DMS 273 treated with DMSO at 0.1 percent for 48 hours (cell line): ENCODE results near the gene SNX27.
"Not testable (repeated sequence)": the region's sequence is repeated elsewhere in the genome, so short reads cannot be mapped to it uniquely, and the experiment has no call there.

ENCODE experiments used
- DNase-seq: peaks from one replicate; lab custom pipeline; 2025; lab: John Stamatoyannopoulos, UW

The SNX27 gene

DNA sequence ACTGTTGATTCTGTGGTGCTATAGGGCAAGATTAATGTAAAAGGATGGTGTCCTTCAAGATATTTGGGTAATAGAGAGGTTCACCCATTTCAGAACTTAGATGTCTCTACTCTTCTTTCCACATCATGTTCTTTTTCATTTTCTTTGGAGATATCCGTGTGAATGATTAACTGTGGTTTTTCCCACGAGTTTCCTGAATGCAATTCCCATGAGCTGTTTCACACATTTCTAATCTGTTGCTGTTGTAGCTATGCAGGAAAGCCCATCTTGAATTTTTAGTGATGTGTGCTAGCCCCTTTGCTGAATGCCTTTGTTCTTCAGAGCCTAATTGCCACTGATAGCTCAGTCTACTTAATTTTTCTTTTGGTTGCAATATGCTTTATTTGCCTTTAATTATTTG, 27.6 kb downstream of the SNX27 start:
- no peak for DNase-seq

DNA sequence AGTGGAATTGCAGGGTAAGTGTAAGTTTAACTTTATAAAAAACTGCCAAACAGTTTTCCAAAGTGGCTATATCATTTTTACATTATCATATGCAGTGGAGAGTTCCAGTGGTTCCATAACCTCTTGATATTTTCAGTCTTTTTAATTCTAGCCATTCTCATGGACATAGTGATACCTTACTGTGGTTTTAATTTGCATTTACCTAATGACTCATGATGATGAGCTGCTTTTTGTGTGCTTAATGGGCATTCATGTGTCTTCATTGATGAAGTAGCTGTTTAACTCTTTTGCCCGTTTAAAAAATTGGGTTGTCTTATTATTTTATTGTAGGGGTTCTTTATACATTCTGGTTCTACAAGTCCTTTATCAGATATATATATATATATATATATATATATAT, 29.4 kb downstream of the SNX27 start:
- no peak for DNase-seq

DNA sequence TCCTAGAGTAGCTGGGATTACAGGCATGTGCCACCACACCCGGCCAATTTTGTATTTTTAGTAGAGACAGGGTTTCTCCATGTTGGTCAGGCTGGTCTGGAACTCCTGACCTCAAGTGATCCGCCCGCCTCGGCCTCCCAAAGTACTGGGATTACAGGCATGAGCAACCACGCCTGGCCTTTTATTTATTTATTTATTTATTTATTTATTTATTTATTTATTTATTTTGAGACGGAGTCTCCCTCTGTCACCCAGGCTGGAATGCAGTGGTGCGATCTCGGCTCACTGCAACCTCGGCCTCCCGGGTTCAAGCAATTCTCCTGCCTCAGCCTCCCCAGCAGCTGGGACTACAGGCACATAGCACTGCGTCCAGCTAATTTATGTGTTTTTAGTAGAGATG, 31.2 kb downstream of the SNX27 start:
- not testable (repeated sequence) for DNase-seq

DNA sequence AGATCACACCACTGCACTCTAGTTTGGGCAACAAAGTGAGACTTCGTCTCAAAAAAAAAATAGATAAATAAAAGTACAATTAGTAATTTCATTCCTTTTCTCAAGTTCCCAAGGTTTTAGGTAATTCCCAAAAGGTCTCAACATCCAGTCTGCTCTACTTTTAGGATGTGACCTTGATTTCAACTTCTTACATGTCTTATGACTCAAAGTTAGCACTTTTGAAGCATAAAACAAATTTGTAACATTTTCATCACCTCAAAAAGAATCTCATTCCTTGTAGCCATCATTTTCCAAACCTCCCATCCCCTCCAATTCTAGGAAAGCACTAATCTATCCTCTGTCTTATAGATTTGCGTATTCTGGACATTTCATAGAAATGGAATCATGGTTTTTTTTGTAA, 32.2 kb downstream of the SNX27 start:
- DNase-seq, result no peak

DNA sequence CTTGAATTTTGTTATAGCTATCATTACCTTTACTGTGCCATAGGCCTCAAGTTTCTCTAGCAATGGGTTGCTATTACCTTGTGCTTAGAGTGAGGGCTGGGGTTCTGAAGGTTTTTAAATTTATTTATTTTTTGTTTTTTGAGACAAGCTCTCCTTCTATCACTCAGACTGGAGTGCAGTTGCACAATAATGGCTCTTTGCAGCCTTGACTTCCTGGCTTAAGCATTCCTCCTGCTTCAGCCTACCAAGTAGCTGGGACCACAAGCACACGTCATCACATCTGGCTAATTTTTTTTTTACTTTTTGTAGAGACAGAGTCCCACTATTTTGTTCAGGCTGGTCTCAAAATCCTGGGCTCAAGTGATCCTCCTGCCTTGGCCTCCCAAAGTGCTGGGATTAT, 41.5 kb downstream of the SNX27 start:
- no peak for DNase-seq

DNA sequence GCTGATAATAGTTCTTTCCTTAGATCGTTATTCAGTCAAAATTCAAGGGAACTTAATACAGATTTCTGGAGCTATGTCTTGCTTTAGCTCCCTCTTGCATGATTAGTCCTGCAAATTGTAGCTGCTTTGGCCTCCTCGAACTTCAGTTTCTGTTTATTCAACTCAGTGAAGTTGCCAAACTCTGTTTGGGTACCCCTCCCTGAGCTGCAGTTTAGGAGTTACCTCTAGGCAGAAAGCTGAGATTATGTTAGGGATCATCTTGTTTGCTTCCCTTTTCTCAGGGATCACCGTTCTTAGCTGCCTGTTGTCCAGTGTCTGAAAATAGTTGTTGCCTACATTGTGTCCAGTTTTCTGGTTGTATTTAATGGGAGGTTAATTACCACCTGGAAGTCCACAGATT, 43.5 kb downstream of the SNX27 start:
- DNase-seq, result no peak

DNA sequence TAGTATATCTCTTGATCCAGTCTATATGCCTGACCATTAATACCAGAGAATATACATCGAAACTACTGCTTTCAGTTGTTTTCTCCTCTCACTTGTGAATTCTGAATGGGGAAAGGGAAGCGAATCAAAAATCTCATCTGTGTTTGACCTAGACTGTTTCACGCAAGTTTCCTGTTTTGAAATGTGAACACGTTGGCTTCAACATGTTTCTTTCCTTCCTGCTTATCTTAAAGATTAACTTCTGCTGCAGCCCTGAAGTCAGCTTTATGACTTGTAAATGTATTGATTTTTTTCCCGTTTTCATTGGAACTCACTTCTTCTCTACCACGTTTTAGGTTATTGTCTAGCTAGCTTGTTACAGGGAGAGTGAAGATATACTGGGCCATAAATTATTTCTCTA, 49.9 kb downstream of the SNX27 start:
- DNase-seq, result no peak

DNA sequence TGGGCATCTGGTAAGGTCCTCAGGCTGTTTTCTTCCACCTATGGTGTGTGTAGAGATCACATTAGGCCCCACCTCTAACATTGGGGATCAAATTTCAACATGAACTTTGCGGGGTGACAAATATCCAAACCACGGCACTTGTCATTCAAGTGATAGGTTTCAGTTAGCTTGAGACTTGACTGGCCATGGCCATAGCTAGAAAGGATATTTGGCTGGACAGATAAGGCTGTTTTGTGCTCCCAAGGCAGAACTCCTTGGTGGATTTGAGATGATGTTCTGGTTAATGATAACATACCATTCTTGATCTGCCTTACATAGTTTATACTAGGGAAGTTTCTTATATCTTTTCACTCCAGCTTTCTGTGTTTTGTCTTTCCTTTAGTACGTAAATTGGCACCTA, 56.2 kb downstream of the SNX27 start:
- no peak for DNase-seq

DNA sequence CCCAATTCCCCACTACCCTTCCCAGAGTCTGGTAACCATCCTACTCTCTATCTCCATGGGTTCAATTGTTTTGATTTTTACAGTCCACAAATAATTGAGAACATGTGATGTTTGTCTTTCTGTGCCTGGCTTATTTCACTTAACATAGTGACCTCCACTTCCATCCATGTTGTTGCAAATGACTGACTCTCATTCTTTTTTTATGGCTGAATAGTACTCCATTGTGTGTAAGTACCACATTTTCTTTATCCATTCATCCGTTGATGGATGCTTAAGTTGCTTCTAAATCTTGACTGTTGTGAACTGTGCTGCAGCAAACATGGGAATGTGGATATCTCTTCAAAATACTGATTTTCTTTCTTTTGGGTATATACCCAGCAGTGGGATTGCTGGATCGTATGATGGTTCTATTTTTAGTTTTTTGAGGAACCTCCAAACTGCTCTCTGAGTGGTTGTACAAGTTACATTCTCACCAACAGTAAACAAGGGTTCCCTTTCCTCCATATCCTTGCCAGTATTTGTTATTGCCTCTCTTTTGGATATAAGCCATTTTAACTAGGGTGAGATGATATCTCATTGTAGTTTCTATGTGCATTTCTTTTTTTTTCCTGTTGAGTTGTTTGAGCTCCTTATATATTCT, 58.3 kb downstream of the SNX27 start:
- DNase-seq, result not testable (repeated sequence)

DNA sequence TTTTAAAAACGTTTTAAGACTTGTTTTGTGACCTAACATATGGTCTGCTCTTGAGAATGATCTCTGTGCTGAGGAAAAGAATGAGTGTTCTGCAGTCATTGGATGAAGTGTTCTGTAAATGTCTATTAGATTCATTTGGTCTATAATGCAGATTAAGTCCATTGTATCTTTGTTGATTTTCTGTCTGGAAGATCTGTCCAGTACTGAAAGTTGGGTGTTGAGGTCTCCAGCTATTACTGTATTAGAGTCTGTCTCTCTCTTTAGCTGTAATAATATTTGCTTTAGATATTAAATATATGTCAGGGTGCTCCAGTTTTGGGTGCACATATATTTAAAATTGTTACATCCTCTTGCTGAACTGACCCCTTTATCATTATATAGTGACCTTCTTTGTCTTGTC, 61.6 kb downstream of the SNX27 start:
- no peak for DNase-seq

DNA sequence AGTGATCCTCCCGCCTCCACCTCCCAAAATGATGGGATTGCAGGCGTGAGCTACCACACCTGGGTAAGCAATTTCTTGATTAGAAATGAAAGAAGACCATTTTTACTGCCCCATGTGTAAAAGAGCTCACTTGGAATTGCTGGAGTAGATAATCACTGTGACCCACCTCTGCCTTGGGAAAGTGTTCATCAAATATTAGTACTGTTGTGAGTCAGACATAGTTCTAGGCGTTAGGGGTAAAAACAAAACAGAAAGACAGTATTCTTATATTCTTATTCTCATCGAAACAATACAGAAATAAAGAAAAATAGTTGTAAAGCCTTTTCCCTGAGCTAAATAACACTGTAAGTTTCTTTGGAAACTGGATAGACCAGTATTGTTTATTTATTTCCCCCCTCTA, 68.5 kb downstream of the SNX27 start:
- DNase-seq, result no peak

DNA sequence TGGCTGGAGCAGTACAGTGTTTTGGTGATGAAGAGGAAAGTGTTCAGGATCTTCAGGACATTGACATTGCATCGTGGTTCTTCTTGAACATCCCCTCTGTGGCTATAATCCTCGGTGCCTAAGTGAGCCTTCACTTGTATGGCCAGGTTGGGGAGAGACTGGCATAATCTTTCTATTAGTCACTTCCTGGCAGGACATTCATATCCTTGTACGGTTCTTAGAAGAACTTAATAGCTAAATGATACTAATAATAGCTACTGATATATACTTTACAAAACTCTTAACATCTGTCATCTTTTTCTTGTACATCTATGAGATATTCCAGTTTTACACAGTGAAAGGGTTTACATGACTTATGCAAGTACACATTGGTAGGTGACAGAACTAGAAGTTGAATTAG, 69.0 kb downstream of the SNX27 start:
- DNase-seq, result no peak

DNA sequence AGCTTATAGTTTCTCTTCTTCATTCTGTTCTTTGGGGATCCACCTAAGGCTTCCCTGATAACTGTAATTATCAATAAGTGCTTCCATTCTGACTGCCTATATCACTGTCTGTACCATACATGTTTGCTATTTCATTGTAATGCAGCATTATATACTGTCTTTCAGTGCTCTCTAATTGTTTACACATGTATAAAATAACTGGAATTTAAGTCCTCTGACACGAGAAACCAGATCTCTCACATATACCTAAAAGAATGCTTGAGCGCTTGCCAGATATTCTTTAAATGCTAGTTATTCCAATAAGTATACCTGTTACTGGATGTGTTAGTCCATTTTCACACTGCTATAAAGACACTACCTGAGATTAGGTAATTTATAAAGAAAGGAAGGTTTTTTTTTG, 70.1 kb downstream of the SNX27 start:
- no peak for DNase-seq

DNA sequence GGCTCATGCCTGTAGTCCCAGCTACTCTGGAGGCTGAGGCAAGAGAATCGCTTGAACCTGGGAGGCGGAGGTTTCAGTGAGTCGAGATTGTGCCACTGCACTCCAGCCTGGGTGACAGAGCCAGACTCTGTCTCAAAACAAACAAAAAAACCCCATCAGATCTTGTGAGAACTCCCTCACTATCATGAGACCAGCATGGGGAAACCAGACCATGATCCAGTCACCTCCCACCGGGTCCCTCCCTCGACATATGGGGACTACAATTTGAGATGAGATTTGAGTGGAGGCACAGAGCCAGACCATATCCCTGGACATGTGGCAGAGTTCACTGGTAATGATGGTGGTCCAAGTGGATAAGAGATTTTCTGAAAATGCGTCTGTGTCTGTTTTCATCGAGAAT, 71.1 kb downstream of the SNX27 start:
- not testable (repeated sequence) for DNase-seq

DNA sequence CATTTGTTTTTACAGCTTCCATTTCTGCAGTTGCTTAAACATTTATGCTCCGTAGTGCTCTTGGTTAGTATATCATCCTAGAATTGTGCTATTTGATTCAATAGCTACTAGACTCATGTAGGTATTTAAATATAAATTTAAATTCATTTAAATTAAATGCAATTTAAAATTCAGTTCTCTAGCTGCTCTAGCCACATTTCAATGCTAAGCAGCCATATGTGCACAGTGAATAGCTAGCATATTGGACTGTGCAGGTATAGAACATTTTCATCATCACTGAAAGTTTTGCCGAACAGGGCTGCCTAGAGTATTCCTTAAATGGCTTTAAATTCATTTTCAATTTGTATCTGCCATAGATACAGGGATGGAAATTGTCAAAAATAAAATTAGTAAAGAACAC, 72.3 kb downstream of the SNX27 start:
- DNase-seq, result no peak

DNA sequence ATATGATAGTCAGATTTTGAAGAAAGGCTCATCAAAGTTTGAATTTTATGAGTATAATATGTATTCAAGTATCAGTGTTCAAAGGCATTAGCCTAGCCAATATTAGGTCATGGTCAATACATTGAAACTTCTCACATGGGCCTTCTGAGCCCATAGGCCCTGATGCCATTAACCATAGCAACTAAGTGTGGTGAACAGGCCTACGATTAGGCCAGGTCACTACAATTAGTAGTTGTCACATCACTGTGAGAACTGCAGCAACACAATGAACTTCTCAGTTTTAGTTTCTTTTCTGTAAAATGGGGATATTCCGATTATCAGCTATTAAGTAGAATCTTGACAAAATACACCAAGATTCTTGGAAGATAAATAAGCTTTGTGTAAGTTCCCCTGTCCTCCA, 74.7 kb downstream of the SNX27 start:
- DNase-seq, result no peak

DNA sequence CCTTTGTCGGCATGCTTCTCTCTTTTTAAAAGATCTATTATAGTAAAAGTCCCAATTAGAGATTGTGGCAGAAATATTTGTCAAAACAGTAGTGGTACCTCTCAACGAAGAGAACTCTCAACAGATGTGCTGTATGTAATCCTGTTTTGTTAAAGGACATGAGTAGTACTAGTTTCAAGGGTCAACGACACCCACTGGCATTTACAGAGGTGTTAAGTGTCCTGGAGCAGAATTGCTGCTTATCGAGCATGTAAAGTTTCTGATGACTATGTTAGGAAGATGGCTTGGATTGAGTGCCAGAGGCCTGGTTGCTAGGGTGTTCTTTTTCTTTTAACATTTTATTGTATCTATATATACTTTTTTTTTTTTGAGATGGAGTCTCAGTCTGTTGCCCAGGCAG, 77.6 kb downstream of the SNX27 start:
- no peak for DNase-seq

DNA sequence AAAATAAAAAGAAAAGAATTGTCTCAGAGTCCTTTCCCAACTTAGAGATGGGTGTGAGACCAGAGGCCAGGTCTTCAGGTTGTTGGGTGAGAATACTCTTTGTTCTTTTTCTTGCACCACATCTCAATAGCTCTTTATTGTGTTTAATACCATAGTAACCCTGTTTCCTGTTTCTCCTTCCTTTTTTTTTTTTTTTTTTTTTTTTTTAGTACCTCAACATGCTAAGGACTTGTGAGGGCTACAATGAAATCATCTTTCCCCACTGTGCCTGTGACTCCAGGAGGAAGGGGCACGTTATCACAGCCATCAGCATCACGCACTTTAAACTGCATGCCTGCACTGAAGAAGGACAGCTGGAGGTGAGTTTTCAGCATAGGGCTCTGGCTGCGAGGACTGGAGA, 80.4 kb downstream of the SNX27 start:
- DNase-seq, result no peak

DNA sequence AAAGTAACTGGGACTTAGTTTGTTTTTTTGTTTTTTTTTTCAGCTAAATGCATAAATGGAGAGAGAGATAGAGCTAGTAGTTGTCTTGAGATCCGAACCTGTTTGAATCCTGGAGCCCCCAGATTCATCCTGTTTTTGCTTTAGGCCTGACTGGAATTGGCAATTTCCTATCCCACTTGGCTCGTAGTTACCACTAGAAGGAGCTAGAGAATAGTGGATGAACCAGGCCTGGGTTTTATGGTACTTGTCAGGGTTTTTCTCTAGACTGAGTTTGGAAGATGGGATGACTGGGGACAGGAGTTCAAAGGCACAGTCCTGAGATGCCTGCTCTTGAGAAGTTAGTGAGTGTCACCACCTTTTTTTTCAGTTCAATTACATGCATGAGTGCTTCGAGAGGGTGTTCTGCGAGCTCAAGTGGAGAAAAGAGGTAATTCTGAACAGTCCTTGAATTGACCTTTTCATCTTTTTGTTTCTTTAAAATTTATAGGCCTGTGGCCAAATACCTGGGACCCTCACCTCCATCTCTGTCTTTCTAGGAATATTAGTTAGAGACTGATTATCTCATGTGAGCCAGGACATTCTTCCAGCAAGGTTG, 81.3 kb downstream of the SNX27 start:
- no peak for DNase-seq

DNA sequence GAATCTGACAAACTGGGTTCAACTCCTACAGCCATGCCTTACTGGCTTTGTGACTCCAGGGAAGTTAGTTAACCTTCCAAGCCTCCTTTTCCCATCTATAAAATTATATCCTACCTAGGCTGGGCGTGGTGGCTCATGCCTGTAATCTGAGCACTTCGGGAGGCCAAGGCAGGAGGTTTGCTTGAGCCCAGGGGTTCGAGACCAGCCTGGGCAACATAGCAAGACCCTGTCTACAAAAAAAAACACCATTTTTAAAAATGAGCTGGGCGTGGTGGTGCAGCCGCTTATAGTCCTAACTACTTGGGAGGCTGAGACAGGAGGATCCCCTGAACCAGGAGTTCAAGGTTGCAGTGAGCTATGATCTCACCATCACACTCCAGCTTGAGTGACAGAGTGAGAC, 89.7 kb downstream of the SNX27 start:
- no peak for DNase-seq

DNA sequence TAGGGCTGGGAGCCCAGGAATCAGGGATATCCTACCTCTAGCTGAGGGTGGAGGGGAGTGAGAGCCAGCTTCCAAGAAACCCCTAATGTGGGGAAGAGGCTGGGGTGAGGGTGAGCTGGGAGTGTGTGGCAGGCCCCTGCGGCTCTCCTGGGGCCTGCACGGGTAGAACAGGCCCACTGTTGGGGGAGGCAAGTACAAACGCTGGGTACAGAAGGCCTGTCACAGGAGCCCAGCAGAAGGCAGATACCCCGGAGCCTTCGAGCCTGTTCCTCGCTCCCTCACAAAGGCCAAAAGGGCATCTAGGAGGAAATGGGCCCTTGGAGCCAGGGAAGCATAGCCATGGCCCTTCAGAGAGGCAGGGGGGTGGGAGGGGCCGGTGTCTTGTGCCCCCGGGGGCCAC, 91.1 kb downstream of the SNX27 start:
- no peak for DNase-seq

DNA sequence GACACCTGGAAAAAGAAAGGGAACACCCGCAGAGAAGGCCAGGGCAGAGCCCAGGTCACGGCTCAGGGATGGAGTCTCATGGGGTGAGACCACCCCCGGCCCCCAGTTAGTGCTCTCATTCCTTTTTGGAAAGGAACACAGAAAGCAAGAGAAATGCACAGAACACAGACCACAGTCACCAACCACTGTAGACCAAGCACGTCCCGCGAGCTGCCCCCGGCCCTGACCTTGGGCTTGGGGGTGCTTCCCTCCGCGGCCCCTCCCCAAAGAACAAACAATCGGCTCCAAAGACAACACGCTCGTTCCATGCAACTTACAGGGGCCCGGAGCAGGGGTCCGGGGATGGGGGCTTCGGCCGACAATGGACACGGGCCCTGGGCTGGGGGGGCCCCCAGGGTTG, 92.0 kb downstream of the SNX27 start:
- DNase-seq, result no peak

DNA sequence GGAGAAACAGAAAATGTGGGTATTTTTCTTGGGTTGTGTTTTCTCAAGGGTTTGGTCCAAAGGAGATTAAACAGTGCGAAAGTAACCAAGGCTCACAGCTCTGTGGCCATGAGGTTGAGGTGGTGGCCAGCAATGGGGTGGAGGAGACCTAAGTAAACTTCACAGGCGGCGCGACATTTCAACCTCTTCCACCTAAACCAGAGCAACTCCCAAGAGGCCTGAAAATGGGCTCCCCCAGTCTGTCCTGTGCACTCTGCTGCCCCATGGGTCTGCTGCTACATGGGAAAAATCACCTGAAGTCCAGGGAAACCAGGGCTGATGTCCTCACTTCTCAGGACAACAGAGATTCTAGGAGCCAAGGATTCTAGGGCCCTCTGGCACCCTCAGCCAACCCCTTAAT, 92.4 kb downstream of the SNX27 start:
- no peak for DNase-seq

DNA sequence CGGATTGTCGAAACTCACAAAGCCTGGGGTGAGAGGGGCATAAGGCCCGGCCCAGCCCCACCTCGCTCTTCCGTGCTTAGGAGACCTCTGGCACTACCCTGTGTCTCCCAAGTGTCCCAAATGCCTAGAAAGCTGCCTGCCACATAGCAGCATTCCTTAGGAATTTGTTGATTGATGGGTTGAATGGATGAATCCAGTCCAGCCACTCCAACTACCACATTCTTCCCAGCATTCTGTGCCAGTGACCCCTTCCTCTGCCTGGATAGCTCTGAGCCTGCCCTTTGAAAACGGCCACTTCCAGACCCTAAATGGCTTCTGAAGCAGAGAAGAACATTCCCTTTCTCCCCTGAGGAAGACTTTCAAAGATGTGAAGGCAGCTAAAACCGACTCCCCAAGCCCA, 93.3 kb downstream of the SNX27 start:
- DNase-seq, result no peak
